HepG2 (cell line): Measurements from ENCODE around the gene UCKL1.

ENCODE experiments used
- ESRRA ChIP-seq: sonication (generic); formaldehyde crosslinking; IDR thresholded peaks from 2 replicates; pipeline ENCODE4 v1.5.1; 2020; ENCODE audit warnings: mild to moderate bottlenecking, low read depth, missing genetic modification reagents
- GFI1 ChIP-seq: sonication (generic); formaldehyde crosslinking; IDR thresholded peaks from 2 replicates; pipeline ENCODE4 v1.5.0; 2020; ENCODE audit warnings: missing genetic modification reagents, mild to moderate bottlenecking, borderline replicate concordance
- NFYB ChIP-seq: sonication (generic); formaldehyde crosslinking; IDR thresholded peaks from 2 replicates; pipeline ENCODE4 v1.4.0; 2020; ENCODE audit warnings: missing genetic modification reagents
- POLR2A ChIP-seq, 2 experiments: IDR thresholded peaks; 2 replicates each; pipeline ENCODE4 v1.6.1; 2011; ENCODE audit warnings: low read depth in 2 of 2, low read length in 2 of 2, mild to moderate bottlenecking in 1 of 2, moderate library complexity in 1 of 2; ENCODE audit not compliant: insufficient read depth in 1 of 2
- RCOR2 ChIP-seq: IDR thresholded peaks from 2 replicates; pipeline ENCODE4 v1.6.1; 2016; ENCODE audit warnings: missing biosample characterization, missing genetic modification reagents
- ZFP1 ChIP-seq: IDR thresholded peaks from 2 replicates; pipeline ENCODE4 v1.6.1; 2016
- ZNF589 ChIP-seq: sonication (generic); formaldehyde crosslinking; conservative IDR thresholded peaks from 2 replicates; pipeline ENCODE4 v1.8.0; 2022; ENCODE audit warnings: mild to moderate bottlenecking, moderate library complexity, missing genetic modification reagents
- ZNF766 ChIP-seq: sonication (generic); formaldehyde crosslinking; IDR thresholded peaks from 2 replicates; pipeline ENCODE4 v1.5.0; 2020; ENCODE audit warnings: missing genetic modification reagents, borderline replicate concordance
- TF ChIP-seq, protein P1 (sequence below), 2 experiments: IDR thresholded peaks; 2 replicates each; pipeline ENCODE4 v1.6.1; 2011 to 2012; ENCODE audit warnings: low read length in 2 of 2, borderline replicate concordance in 1 of 2, low read depth in 1 of 2, mild to moderate bottlenecking in 1 of 2, moderate library complexity in 1 of 2
- TF ChIP-seq, protein P2 (sequence below): sonication (generic); formaldehyde crosslinking; IDR thresholded peaks from 2 replicates; pipeline ENCODE4 v1.4.0; 2020; ENCODE audit warnings: missing genetic modification reagents
- TF ChIP-seq, protein P3 (sequence below): sonication (generic); formaldehyde crosslinking; IDR thresholded peaks from 2 replicates; pipeline ENCODE4 v1.4.0; 2020; ENCODE audit warnings: missing genetic modification reagents
- TF ChIP-seq, protein P4 (sequence below): sonication (generic); formaldehyde crosslinking; IDR thresholded peaks from 2 replicates; pipeline ENCODE4 v1.4.0; 2020; ENCODE audit warnings: mild to moderate bottlenecking, missing genetic modification reagents

DNA sequence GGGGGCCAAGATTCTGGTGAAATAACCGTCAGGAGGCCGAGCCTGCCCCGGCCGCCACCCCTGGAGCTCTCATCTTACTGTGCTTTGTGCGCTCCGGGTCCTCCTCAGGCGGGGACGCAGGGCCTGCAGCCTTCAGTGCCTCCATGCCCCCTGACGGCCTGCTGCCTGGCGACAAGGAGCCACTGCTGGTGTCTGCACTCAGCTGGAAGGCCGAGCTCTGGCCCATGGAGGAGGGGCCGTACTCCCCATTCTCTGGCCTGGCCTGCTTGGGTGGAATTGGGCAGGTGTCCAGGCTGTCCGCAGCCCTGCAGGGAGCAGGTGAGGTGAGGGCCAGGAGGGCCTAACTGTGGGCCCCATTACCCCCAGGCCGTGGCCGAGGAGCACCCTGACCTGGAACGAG is 8.2 kb upstream of the UCKL1 start:
- no peak for TF ChIP-seq ESRRA (CRISPR knock-in tag)
- no peak for TF ChIP-seq ZFP1
- TF ChIP-seq, protein P1, sequence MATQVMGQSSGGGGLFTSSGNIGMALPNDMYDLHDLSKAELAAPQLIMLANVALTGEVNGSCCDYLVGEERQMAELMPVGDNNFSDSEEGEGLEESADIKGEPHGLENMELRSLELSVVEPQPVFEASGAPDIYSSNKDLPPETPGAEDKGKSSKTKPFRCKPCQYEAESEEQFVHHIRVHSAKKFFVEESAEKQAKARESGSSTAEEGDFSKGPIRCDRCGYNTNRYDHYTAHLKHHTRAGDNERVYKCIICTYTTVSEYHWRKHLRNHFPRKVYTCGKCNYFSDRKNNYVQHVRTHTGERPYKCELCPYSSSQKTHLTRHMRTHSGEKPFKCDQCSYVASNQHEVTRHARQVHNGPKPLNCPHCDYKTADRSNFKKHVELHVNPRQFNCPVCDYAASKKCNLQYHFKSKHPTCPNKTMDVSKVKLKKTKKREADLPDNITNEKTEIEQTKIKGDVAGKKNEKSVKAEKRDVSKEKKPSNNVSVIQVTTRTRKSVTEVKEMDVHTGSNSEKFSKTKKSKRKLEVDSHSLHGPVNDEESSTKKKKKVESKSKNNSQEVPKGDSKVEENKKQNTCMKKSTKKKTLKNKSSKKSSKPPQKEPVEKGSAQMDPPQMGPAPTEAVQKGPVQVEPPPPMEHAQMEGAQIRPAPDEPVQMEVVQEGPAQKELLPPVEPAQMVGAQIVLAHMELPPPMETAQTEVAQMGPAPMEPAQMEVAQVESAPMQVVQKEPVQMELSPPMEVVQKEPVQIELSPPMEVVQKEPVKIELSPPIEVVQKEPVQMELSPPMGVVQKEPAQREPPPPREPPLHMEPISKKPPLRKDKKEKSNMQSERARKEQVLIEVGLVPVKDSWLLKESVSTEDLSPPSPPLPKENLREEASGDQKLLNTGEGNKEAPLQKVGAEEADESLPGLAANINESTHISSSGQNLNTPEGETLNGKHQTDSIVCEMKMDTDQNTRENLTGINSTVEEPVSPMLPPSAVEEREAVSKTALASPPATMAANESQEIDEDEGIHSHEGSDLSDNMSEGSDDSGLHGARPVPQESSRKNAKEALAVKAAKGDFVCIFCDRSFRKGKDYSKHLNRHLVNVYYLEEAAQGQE (IDR thresholded peaks at IDR 0.05; ENCODE audit: borderline replicate concordance in 1 of 2, low read depth in 1 of 2, low read length in 2 of 2), result no peak
- TF ChIP-seq ZNF766 (CRISPR knock-in tag), result no peak
- TF ChIP-seq, protein P2, sequence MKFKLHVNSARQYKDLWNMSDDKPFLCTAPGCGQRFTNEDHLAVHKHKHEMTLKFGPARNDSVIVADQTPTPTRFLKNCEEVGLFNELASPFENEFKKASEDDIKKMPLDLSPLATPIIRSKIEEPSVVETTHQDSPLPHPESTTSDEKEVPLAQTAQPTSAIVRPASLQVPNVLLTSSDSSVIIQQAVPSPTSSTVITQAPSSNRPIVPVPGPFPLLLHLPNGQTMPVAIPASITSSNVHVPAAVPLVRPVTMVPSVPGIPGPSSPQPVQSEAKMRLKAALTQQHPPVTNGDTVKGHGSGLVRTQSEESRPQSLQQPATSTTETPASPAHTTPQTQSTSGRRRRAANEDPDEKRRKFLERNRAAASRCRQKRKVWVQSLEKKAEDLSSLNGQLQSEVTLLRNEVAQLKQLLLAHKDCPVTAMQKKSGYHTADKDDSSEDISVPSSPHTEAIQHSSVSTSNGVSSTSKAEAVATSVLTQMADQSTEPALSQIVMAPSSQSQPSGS (CRISPR knock-in tag), result no peak
- no peak for TF ChIP-seq NFYB (CRISPR knock-in tag)
- no peak for TF ChIP-seq GFI1 (CRISPR knock-in tag)
- TF ChIP-seq, protein P3, sequence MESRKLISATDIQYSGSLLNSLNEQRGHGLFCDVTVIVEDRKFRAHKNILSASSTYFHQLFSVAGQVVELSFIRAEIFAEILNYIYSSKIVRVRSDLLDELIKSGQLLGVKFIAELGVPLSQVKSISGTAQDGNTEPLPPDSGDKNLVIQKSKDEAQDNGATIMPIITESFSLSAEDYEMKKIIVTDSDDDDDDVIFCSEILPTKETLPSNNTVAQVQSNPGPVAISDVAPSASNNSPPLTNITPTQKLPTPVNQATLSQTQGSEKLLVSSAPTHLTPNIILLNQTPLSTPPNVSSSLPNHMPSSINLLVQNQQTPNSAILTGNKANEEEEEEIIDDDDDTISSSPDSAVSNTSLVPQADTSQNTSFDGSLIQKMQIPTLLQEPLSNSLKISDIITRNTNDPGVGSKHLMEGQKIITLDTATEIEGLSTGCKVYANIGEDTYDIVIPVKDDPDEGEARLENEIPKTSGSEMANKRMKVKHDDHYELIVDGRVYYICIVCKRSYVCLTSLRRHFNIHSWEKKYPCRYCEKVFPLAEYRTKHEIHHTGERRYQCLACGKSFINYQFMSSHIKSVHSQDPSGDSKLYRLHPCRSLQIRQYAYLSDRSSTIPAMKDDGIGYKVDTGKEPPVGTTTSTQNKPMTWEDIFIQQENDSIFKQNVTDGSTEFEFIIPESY (CRISPR knock-in tag), result no peak
- no peak for TF ChIP-seq ZNF589 (CRISPR knock-in tag)
- TF ChIP-seq RCOR2 (CRISPR knock-in tag), result no peak
- TF ChIP-seq, protein P4, sequence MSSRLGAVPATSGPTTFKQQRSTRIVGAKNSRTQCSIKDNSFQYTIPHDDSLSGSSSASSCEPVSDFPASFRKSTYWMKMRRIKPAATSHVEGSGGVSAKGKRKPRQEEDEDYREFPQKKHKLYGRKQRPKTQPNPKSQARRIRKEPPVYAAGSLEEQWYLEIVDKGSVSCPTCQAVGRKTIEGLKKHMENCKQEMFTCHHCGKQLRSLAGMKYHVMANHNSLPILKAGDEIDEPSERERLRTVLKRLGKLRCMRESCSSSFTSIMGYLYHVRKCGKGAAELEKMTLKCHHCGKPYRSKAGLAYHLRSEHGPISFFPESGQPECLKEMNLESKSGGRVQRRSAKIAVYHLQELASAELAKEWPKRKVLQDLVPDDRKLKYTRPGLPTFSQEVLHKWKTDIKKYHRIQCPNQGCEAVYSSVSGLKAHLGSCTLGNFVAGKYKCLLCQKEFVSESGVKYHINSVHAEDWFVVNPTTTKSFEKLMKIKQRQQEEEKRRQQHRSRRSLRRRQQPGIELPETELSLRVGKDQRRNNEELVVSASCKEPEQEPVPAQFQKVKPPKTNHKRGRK (CRISPR knock-in tag), result no peak
- TF ChIP-seq POLR2A (IDR thresholded peaks at IDR 0.05; ENCODE audit: insufficient read depth in 1 of 2, low read depth in 2 of 2, low read length in 2 of 2), result peak in 1 of 2 experiments; percentile 20; a peak in 1 of 4 replicates
